HepG2 (cell line): ENCODE results near the gene C5. TPM values are rescaled to one million over a fixed set of nuclear protein-coding genes. Genes with fewer than 3 reads are reported as not detected.

Experiments
- EZH2 ChIP-seq: conservative IDR thresholded peaks from 2 replicates; pipeline ENCODE4 v1.6.1; 2012; ENCODE audit warnings: mild to moderate bottlenecking, low read depth, low read length, moderate library complexity
- FOSL2 ChIP-seq: sonication (generic); formaldehyde crosslinking; IDR thresholded peaks from 2 replicates; pipeline ENCODE4 v1.4.0; 2020; ENCODE audit warnings: missing genetic modification reagents
- FOXA3 ChIP-seq: IDR thresholded peaks from 2 replicates; pipeline ENCODE4 v1.6.1; 2016; ENCODE audit warnings: missing genetic modification reagents, missing compliant biosample characterization
- GATAD2A ChIP-seq: IDR thresholded peaks from 2 replicates; pipeline ENCODE4 v1.6.1; 2016
- HMG20A ChIP-seq: IDR thresholded peaks from 2 replicates; pipeline ENCODE4 v1.6.1; 2016; ENCODE audit warnings: borderline replicate concordance
- KDM2A ChIP-seq: sonication (generic); formaldehyde crosslinking; IDR thresholded peaks from 2 replicates; pipeline ENCODE4 v1.4.0; 2020; ENCODE audit warnings: low read depth, missing genetic modification reagents, borderline replicate concordance
- RFXANK ChIP-seq: IDR thresholded peaks from 2 replicates; pipeline ENCODE4 v1.6.1; 2016
- SALL1 ChIP-seq: sonication (generic); formaldehyde crosslinking; IDR thresholded peaks from 2 replicates; pipeline ENCODE4 v1.8.0; 2022; ENCODE audit warnings: mild to moderate bottlenecking, missing genetic modification reagents
- SKIL ChIP-seq: sonication (generic); formaldehyde crosslinking; IDR thresholded peaks from 2 replicates; pipeline ENCODE4 v1.8.0; 2022; ENCODE audit warnings: missing genetic modification reagents, mild to moderate bottlenecking, moderate library complexity, borderline replicate concordance
- SMAD1 ChIP-seq: sonication (generic); formaldehyde crosslinking; IDR thresholded peaks from 2 replicates; pipeline ENCODE4 v1.4.0; 2020; ENCODE audit warnings: missing genetic modification reagents, low read depth, mild to moderate bottlenecking, borderline replicate concordance
- SMC3 ChIP-seq: IDR thresholded peaks from 2 replicates; pipeline ENCODE4 v1.6.1; 2011; ENCODE audit warnings: low read length, improper control_type of control experiment
- SOX5 ChIP-seq: IDR thresholded peaks from 2 replicates; pipeline ENCODE4 v1.6.1; 2016; ENCODE audit warnings: borderline replicate concordance
- SOX6 ChIP-seq, 2 experiments: fragments of 450-650 bp in 1 of 2; sonication (generic) in 1 of 2; formaldehyde crosslinking in 1 of 2; IDR thresholded peaks; 2 replicates each; pipeline versions ENCODE4 v1.4.0 to v1.6.1; 2017 to 2020; ENCODE audit warnings: antibody characterized with exemption in 1 of 2, mild to moderate bottlenecking in 1 of 2, missing genetic modification reagents in 1 of 2
- TEAD3 ChIP-seq: optimal IDR thresholded peaks from 2 replicates; pipeline ENCODE3; 2016; ENCODE audit warnings: borderline replicate concordance
- THRA ChIP-seq: sonication (generic); formaldehyde crosslinking; IDR thresholded peaks from 2 replicates; pipeline ENCODE4 v1.4.0; 2020; ENCODE audit warnings: missing genetic modification reagents, borderline replicate concordance
- UBTF ChIP-seq: sonication (generic); formaldehyde crosslinking; IDR thresholded peaks from 2 replicates; pipeline ENCODE4 v1.4.0; 2020; ENCODE audit warnings: mild to moderate bottlenecking, missing genetic modification reagents
- XRCC5 ChIP-seq: fragments of 200-400 bp; formaldehyde crosslinking; optimal IDR thresholded peaks from 2 replicates; pipeline ENCODE3; 2017; ENCODE audit warnings: mild to moderate bottlenecking, low read length
- ZFX ChIP-seq: sonication (generic); formaldehyde crosslinking; IDR thresholded peaks from 2 replicates; pipeline ENCODE4 v1.4.0; 2020; ENCODE audit warnings: mild to moderate bottlenecking, low read depth, missing genetic modification reagents, moderate library complexity
- ZNF350 ChIP-seq: sonication (generic); formaldehyde crosslinking; IDR thresholded peaks from 2 replicates; pipeline ENCODE4 v1.4.0; 2020; ENCODE audit warnings: mild to moderate bottlenecking, low read depth, missing genetic modification reagents, borderline replicate concordance
- ZNF382 ChIP-seq: sonication (generic); formaldehyde crosslinking; IDR thresholded peaks from 2 replicates; pipeline ENCODE4 v1.5.0; 2020; ENCODE audit warnings: missing genetic modification reagents, mild to moderate bottlenecking, borderline replicate concordance
- ZNF501 ChIP-seq: sonication (generic); formaldehyde crosslinking; IDR thresholded peaks from 2 replicates; pipeline ENCODE4 v1.5.1; 2020; ENCODE audit warnings: mild to moderate bottlenecking, moderate library complexity, missing genetic modification reagents
- ZNF644 ChIP-seq: IDR thresholded peaks from 2 replicates; pipeline ENCODE4 v1.6.1; 2016; ENCODE audit warnings: low read depth
- polyA plus RNA-seq, 8 experiments: library from polyadenylated mRNA; depleted of rRNA in 3 of 8; stranded (reverse) in 7 of 8; unstranded in 1 of 8; fragments of >200 nt; fragmentation: Illumina TruSeq in 4 of 8; extraction: Trizol in 4 of 8; gene quantifications; 2 replicates each; pipeline versions ENCODE4 v1.2.1 to v1.2.3, GENCODE V29; 2011 to 2016; ENCODE audit warnings: low read depth in 4 of 8, missing spikeins in 1 of 8, mixed read lengths in 1 of 8; ENCODE audit not compliant: insufficient read depth in 1 of 8
- total RNA-seq, 5 experiments: library from RNA; depleted of rRNA; stranded (reverse); fragments of >200 nt; fragmentation: Illumina TruSeq; extraction: Trizol; gene quantifications; 2 replicates each; pipeline ENCODE4 v1.2.3, GENCODE V29; 2016; ENCODE audit warnings: low read depth in 1 of 5
- TF ChIP-seq, protein P1 (sequence below): IDR thresholded peaks from 2 replicates; pipeline ENCODE4 v1.6.1; 2012; ENCODE audit warnings: low read depth, low read length, improper control_type of control experiment

C5 gene
- total and polyA plus RNA-seq, 2 of the 13 experiments (the other 11 are each of a cell fraction or from before 2014, with no cell fraction given) = 57.6 to 192 TPM

DNA sequence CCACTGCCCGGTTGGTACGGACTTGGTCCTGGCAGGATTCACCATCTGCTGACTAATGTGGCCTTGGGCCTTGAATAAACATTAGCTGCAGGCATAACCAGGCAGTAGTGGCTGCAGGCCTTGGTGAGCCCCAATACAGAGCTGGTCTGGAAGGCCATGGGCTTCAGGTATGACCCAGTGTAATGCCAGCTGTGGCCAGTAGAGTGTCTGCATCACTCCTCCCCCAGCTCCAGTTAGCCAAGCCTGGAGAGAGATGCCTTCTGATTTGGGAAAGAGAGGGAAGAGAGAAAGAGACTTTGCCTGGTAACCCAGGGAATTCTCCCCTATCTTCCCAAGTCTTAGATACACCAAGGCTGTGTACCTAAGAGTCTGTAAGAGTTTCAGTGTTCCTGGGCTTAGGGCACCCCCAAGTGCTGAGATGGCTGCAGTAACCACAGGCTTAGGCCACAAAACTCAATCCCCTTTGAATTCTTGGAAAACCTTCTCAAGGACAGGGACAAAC, 5.6 kb upstream of the C5 start (continued):
- TF ChIP-seq XRCC5 (peak; percentile 74), SMAD1 (CRISPR knock-in tag) (no peak), SALL1 (CRISPR knock-in tag) (peak; percentile 71), SOX6 (IDR thresholded peaks at IDR 0.05) (no peak), SOX6 (CRISPR knock-in tag; IDR thresholded peaks at IDR 0.05) (peak; percentile 47), SOX5 (CRISPR knock-in tag) (peak; percentile 35; the same call in 1 of the 2 replicates), HMG20A (peak; percentile 33; the same call in 1 of the 2 replicates), ZNF644 (peak; percentile 87), SMC3 (0 out of 2 replicates have a peak, but pooled peaks have one; percentile 24), THRA (0 out of 2 replicates have a peak, but pooled peaks have one; percentile 19), ZNF350 (CRISPR knock-in tag) (peak; percentile 53; the same call in 1 of the 2 replicates), FOXA3 (CRISPR knock-in tag) (0 out of 2 replicates have a peak, but pooled peaks have one; percentile 25), UBTF (CRISPR knock-in tag) (0 out of 2 replicates have a peak, but pooled peaks have one; percentile 28), TEAD3 (CRISPR knock-in tag) (peak; percentile 37), EZH2 (no peak), GATAD2A (peak; percentile 48; the same call in 1 of the 2 replicates), ZFX (CRISPR knock-in tag) (peak; percentile 86), FOSL2 (CRISPR knock-in tag) (peak; percentile 84), KDM2A (CRISPR knock-in tag) (peak; percentile 66), SKIL (CRISPR knock-in tag) (no peak), ZNF382 (CRISPR knock-in tag) (no peak), ZNF501 (CRISPR knock-in tag) (0 out of 2 replicates have a peak, but pooled peaks have one; percentile 29), RFXANK (no peak)
- TF ChIP-seq, protein P1, sequence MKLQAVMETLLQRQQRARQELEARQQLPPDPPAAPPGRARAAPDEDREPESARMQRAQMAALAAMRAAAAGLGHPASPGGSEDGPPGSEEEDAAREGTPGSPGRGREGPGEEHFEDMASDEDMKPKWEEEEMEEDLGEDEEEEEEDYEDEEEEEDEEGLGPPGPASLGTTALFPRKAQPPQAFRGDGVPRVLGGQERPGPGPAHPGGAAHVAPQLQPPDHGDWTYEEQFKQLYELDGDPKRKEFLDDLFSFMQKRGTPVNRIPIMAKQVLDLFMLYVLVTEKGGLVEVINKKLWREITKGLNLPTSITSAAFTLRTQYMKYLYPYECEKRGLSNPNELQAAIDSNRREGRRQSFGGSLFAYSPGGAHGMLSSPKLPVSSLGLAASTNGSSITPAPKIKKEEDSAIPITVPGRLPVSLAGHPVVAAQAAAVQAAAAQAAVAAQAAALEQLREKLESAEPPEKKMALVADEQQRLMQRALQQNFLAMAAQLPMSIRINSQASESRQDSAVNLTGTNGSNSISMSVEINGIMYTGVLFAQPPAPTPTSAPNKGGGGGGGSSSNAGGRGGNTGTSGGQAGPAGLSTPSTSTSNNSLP = peak; percentile 58; the same call in 1 of the 2 replicates
